Stimulated activated CD4-positive, alpha-beta T cell treated with anti-CD3 and anti-CD28 coated beads, Interleukin-1b, Interleukin-23, amount 100 ng/mL, for 4 hours (primary cell): Measurements from ENCODE around the gene BLM.

Experiments
- DNase-seq, 2 donors: peaks; one replicate each; pipeline ENCODE4 v3.0.0-alpha.2; 2020; ENCODE audit warnings: low read depth in 2 of 2

The BLM gene

DNA sequence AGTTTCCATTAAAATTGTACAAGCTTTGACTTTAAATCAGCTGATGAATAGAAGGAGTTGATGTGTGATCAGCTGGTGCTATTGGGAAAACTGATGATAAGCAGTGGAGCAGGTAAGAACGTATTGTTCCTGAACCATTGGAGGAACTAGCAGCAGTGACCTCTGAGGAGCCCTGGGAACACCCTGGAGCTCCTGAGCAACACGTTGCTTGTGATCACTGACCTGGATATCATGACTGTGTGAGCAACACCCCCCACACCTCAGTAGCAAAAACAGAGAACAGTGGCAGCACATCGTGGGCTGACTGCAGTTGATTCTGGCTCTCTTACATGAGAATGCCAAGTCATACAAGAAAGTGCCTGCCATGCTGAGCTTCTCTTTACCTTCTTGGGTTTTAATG, 72.9 kb downstream of the BLM start:
- DNase-seq, result no peak

DNA sequence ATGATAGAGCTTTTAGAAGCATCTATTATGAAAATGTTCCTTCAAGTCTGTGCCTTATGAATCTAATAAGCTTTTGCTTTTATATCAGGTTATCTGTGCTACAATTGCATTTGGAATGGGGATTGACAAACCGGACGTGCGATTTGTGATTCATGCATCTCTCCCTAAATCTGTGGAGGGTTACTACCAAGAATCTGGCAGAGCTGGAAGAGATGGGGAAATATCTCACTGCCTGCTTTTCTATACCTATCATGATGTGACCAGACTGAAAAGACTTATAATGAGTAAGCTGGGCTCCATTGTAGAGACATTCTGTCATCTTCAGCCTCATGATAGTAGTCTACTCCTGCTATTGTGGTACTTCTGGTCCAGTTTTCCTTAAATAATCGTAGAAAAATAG, 73.4 kb downstream of the BLM start:
- no peak for DNase-seq

DNA sequence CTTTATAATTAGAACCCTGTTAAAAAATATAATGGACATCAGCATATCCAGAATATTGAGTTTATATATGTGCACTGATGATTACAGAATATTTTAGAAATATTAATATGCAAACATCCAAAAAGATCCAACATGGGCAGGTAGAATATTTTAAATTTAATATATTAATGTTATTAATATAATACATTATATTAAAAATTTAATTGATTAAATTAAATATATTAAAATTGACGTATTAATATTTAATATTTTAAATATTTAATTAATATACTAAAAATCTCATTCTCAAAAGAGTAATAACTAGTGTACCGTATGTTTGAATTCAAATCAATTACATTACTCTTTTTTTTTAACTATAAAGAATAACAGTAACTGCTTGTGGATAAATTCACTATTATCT, 77.4 kb downstream of the BLM start:
- no peak for DNase-seq

DNA sequence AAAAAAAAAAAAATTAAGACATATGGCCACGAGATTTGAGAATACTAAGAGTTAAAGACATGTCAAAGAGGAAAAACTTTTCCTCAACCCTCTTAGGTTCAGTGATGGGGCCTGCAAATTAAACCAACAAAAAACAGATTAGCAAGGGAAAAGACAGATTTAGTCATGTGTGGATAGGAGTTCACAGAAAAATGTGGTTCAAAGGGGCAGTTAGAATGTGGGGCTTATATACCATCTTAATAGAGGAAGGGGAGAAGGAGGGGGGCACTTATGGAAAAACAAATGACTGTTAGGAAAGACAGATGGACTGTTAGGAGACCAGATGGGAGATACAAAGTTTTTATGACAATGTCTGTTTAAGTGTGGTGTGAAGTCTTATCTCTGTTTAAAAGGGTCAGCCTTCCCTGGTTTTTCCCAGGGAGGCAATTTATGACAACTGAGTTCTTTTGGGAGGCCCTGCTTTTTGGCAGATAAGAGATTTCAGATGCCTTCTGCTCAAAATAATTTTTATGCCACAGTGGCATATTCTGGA, 82.6 kb downstream of the BLM start:
- DNase-seq, result no peak

DNA sequence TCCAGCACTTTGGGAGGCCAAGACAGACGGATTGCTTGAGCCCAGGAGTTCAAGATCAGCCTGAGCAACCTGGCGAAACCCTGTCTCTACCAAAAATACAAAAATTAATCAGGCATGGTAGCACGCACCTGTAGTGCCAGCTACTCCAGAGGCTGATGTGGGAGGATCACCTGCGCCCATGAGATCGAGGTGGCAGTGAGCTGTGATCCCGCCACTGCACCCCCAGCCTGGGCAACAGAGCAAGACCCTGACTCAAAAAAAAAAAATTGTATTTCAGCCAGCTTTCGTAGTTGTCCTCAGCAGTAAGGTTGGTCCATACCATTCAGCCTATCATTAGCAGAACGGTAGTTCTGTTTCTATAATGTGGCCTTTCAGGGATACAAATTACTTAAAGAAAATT, 84.7 kb downstream of the BLM start:
- no peak for DNase-seq

DNA sequence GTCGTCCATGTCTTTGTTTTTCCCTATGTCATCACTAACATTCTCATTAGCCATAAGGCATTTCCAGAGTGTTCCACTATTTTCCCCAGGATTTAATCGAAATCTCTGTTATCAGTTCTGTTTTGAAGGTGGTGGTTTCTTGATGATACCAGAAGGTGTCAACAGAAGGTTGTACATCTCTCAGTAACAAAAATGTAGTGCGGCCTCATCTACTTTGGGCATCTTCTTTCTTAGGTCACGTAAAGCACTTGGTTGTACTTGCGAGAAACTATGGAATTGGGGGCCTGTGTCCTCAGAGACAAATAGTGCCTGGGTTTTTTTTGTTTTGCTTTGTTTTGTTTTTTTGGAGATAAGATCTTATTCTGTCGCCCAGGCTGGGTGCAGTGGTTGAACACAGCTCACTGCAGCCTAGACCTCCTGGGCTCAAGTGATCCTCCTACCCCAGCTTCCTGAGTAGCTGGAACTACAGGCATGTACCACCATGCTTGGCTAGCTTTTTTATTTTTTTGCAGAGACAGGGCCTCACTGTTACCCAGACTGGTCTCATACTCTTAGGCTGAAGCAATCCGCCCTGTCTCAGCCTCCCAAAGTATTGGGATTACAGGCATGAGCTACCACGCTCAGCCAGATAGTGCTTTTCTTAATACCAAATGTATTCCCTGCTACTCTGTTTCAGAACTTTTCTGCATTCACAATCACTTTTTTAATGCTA, 90.1 kb downstream of the BLM start:
- DNase-seq, result no peak

DNA sequence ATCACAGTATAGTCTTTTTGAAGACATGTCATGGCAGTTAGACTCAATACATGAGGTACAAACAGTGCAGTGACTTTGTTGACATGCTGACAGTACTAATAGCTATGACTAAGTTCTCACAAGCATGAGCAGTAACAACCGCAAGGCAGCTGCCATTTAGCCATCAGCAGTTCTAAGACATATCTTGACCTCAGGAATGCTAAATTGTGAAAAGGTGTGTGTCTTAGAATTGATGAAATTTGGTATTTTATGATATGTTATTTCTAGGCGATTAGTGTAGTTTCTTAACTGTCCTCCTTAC, 90.6 kb downstream of the BLM start:
- DNase-seq, result no peak

DNA sequence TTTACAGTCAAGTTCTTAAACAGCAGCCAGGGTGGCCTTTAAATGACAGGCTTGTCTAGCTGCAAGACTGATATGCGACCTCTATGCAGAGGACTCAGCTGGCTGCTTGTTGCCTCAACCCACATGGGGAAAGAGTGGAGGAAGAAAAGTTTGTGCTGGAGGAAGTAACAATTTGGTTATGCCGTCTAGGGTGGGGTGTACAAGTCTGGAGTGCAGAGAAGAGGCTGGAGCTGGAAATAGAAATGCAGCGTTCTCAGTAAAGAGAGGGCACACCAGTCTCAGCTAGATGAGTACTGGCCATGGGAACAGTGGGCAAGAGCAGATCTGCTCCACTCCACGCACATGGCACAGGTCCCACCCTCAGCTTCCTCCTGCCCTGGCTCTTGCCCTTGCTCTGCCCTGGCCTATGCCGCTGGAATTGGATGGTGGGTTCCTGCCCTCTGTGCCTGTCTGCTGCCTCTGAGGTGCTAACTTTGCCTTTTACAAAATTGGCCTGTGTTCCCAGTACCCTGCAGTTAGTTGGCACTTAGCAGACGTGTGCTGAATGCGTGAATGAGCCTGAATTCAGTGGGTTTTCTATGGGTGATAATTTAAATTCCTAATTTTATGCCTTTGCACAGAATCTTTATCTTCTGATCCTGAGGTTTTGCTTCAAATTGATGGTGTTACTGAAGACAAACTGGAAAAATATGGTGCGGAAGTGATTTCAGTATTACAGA, 91.5 kb downstream of the BLM start:
- no peak for DNase-seq

DNA sequence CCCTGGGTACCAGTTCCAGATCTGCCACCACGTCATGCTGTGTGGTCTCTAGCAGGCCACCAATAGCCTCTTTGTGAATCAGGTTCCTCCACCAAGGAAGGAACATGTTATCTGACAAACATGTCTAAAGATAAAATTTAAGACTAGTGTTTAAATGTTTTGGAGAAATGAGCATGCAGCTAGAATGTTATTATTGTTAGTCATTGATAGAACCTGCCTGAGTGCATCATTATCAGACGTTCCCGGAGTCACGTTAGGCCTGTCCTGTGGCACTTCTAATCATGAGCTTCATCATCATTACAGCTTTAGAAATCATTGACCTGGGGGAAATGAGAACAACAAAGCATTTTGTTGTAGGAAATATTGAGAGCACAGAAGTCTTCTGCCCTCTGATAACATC, 92.4 kb downstream of the BLM start:
- DNase-seq, result no peak

DNA sequence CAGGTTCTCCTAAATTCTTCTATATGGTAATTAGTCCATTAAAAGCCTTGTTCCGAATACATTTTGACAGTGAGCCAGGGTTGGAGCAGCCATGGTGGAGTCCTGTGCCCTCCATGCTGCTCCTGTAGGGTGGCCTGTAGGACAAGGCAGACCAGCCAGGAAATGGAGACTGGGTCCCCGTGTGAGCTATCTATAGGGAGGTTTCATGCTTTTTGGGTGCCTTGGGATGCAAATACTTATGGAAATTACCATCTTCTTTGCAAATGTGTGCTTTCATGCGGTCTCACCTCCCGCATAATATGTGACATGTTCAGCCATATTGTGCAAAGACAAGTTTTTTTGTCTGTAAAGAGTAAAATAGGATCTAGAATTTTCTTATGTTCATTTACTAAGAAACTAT, 93.2 kb downstream of the BLM start:
- no peak for DNase-seq

DNA sequence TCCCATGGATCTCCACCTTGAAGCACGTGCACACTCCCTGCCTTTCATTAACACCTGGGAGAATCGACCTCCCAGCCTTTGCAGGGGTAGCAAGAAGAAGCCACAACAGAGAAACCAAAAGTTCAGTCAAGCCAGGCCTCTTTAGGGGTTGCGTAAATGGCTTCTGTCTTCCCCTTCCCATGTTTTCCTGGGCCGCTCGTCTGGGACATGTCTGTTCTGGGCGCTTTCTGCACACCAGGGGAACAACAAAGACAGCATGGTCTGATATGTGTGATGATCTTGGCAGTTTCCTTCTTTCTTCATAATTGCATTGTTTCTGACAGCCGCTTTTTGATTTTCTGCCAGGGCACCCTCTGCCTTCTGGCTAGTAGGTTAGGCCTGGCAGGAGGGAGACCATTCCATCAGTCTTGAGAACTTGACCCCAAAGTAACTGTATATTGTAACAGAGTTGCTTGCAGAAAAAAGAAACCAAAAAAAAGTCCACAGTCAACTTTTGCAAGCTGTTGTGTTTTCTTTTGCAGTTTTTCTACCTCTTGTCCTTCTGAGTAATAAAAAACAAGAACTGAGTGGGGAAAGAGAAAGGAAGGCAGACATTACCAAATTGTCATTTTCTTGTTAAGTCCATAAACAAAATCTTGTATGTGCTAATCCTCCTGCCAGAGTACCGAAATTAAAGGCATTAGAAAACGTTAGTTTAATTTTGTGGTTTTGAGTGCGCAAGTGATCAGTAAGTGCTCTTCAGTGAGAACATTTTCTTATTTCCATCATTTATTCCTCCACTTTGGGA, 95.2 kb downstream of the BLM start:
- DNase-seq, result no peak

DNA sequence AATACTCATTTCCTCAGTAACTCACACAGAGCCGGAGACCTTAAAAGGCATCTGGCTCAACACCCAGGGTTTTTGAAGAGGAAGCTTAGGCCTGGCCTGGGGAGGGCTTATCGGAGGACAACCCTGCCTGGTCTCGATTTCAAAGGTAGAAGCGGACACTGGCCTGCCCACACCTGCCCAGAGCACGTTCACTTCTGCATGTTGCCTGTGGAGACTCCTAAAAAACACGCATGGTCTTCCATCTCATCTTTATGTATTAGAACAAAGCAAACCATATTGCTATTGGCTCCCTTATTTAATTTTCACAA, 95.8 kb downstream of the BLM start:
- no peak for DNase-seq

DNA sequence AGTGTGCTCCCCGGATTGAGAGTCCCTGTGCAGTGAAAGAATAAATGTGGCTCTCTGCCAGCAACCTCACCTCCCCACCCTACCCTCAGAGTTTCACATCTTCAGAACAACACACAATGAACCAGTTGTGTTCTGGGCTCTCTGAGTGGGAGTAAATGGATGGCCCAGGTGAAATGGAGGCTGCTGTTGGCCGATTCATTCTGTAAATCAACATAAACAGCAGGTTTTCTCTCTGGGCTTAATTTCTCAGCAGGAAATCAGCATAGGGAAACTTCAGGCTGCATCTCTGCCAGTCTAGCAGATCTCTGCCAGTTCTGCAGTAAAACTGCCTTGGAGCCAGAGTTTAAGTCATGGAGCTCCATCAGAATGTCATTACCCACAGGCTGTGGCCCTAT, 96.6 kb downstream of the BLM start:
- no peak for DNase-seq

DNA sequence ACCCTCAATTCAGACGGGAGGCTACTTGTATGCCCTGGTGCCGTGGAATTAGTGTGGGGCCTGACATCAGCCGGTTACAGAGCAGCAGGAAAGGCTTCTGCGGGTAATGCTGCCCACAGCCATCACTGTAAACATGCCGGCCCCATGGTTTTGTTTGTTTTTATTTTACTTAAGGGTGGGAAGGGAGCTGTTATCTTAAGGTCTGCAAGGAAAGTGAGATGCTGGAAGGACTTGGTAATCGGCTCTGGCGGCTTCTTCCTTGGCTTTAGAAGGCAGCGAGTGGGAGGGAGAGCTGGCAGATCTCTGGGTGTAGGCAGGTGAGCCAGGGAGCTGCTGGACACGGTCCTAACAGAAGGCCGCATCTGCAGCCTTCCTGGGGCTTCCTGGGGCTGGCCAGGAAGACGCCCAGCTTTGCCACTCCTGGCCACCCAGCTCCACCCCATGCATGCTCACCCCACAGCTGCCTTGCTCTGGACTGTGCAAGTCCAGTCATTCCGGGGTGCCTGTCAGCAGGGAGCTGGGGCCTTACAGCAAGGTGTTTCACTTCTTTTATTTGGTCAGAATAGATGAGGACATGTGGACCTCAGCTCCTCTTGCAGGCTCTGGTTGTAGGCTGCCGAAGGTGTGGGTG, 97.2 kb downstream of the BLM start:
- no peak for DNase-seq

DNA sequence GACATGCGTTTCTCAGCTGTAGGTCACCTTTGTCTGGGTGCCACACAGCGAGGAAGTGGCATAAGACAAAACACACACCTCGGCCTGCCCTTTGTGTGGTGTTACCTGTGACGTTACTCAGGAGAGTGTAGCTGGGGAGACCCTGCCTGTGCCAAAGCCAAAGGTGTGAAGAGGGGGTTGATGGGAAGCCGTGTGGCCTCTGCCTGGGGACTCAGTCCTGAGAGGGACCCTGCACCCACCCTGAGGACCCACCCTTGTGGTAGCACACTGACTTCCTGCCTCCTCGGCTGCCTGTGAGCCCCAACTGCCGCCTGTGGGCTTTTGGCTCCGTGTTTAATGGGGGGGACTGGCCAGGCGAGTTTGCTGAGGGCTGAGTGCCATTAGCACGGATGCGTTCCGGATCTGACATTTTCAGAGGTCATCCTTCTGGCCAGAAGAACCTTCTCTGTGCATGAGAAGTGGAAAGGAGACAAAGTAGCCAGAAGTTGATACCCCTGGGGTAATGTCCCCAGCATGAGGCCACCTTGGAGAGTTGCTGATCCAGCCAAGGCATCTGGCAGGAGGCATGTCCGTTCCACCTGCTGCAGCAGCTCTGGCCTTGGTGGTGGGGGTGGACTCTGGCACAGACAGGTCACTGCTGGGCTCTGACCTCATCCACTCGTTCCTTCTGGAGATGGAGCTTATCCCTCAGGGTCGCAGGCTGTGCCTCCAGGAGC, 99.4 kb downstream of the BLM start:
- DNase-seq, result no peak

DNA sequence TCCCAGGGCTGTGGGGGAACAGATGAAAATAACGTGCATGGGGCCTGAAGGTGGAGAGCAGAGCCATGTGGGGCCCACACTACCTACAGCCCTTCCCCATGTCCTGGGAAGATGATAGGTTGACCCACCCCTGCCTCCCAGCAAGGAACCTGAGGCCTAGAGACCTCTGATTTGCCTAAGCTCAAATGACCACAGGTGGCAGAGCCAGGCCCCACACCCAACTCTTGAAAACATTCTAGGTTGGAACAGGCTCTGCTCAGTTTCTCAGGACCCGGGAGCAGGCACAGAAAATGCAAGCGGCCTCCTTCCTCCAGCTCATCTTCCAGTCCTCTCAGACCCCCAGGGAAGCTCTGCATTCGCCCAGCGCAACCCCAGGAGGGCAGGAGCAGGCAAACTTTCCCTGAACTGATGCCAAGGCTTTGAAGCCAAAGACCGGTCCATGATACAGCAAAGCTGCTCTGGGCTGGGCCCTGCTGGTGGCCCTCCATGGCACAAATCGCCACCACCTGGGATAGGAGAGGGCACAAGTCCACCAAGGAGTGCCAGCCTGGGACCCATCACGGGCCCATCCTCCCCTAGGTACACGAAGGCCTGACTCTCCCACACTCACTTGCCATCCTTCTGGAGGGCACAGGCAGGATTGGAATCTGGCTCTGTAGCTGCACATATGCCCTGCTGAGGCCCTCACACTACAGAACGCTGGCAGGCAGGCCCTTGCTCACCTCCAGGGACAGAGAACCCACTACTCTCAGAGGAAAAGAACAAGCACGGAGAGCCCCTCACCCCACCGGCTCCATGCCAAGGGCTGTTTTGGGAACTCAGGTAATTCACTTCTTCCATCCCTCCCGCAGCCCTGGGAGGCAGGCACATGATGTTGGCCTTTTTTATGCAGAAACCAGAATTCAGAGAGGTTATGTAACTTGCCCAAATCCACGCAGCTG, 100.2 kb downstream of the BLM start:
- no peak for DNase-seq

DNA sequence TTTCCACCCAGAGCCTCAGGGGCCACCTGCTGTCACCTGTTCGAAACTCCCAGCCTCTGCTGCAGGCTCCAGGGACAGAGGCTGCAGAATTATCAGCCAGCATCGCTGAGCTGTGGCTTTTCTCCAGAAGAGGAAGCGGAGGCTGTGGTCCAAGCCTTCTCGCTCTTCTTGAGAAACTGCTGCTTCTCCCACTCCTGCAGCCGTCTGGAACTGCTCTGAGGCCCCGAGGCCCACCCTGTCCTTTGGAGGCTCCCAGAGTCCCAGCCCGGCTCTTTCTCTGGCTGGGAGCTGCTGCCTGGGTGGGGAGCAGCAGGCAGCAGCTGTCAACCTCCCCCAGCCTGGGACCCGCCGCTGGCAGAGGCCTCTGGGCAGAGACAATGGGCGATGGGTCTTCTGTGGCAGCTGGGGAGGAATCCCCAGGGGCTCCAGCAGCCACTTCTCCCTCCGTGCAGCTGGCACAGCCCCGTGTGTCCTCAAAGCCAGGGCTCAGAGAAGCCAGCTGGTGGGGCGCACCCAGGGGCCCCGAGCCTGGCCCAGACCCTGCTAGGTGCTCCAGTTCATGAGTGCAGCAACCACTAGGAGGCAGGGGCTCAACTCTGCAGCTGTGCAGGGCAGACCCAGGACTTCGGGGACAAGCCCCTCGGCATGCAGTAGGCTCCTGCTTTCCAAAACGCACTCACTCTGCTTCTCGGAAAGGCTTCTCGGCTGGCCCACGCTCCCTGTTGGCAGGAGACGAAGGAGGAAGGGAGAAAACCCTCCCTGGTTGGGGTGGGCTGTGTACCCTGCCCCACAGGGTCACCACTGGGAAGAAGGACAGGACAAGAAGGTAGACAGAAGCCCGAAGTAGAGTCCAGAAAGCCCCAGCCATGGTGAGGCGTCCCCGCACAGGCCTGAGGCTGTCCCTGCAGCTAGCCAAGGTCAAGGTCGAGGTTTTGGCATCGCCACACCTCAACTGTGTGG, 101.4 kb downstream of the BLM start:
- DNase-seq, result no peak

DNA sequence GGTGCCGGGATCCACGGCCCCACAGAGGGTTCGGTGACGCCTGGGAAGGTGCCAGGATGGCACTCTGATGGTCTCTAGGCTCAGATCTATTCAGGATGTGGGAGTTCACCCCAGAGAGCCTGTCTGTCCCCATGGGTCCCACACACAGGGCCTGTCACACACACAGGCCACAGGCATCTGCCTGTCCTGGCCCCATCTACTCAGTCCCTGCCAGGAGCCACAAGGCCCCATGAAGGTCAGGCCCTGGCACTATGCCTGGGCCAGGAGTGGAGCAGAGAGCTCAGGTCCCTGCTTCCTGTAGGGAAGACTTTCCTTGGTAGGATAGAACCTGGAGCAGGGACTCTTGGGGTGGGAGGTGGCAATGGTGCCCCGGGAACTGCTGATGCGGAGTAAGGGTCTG, 102.2 kb downstream of the BLM start:
- DNase-seq, result no peak

DNA sequence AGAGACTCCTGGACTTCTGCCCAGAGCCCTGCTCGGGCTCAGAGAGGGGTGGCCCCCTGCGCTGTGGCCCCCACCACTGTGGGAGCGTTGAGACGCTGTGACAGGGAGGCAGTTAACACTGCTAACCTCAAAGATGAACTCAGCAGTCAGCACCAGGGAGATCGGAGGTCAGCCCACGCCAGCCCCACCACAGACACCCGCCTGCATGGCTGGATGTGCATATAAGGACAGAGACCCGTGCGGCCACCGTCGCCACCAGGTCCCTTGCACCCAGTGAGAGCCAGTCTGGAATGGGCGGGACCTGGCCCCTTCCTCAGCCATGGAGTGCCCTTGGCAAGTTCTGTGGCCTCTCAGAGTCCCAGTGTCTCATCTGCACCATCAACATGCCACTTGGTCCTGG, 102.7 kb downstream of the BLM start:
- DNase-seq, result no peak

DNA sequence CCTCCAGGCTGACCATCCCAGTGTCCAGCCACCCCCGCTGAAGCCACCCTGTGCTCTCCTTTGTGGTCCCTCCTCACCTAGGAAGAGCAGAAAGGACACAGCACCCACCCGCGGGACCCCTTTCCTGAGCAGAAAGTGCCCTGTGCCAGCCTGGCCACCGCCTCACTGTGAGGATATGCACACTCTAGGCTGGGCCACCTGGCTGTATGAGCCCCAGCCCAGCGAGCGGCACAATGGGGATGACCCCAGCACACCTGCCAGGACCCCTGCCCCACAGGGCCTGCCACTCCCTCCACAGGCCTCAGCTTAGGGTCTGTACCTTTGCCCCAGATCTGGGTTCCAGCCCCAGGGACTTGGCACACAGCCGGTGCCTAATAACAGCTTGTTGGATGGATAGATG, 103.3 kb downstream of the BLM start:
- no peak for DNase-seq
